Upper lobe of left lung (tissue), 4 donors: ENCODE results near the gene FAM98A.

Experiments used
- EP300 ChIP-seq, 4 donors: sonication (generic); formaldehyde crosslinking; IDR thresholded peaks; one replicate each; pipeline ENCODE4 v1.5.1; 2017; ENCODE audit warnings: antibody characterized with exemption in 4 of 4, control low read depth in 2 of 4
- POLR2A ChIP-seq, 4 donors: fragments of 450-650 bp; IDR thresholded peaks; one replicate each; pipeline ENCODE4 v1.5.1; 2016 to 2017; ENCODE audit warnings: antibody characterized with exemption in 4 of 4, mild to moderate bottlenecking in 2 of 4
- POLR2AphosphoS5 ChIP-seq, 2 donors: sonication (generic); formaldehyde crosslinking; IDR thresholded peaks; one replicate each; pipeline ENCODE4 v1.5.1; 2017; ENCODE audit warnings: antibody characterized with exemption in 2 of 2
- TF ChIP-seq, protein P1 (sequence below), 6 experiments: fragments of 450-650 bp in 4 of 6; fragments of 200-600 bp in 2 of 6; sonication (generic) in 2 of 6; IDR thresholded peaks; one replicate each; pipeline ENCODE4 v1.5.1; 2016 to 2019; ENCODE audit warnings: antibody characterized with exemption in 6 of 6

DNA sequence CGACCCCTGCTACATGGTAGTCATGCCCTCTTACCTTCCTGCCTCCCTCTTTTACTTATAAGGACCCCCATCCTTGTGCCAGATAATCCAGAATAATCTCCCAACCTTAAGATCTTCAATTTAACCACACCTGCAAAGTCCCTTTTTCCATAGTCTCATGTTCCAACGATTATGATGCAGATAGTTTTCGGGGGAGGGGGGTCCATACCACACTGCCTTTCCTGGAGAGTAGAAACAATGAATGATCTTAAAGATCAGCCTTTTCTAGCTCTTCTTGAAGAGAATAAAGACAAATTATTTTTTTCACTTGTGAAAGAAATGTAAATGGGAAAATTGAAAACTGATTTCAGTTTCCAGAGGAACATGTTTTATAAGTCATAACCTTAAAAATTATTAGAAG lies 4.3 kb upstream of the FAM98A start:
- TF ChIP-seq, protein P1, sequence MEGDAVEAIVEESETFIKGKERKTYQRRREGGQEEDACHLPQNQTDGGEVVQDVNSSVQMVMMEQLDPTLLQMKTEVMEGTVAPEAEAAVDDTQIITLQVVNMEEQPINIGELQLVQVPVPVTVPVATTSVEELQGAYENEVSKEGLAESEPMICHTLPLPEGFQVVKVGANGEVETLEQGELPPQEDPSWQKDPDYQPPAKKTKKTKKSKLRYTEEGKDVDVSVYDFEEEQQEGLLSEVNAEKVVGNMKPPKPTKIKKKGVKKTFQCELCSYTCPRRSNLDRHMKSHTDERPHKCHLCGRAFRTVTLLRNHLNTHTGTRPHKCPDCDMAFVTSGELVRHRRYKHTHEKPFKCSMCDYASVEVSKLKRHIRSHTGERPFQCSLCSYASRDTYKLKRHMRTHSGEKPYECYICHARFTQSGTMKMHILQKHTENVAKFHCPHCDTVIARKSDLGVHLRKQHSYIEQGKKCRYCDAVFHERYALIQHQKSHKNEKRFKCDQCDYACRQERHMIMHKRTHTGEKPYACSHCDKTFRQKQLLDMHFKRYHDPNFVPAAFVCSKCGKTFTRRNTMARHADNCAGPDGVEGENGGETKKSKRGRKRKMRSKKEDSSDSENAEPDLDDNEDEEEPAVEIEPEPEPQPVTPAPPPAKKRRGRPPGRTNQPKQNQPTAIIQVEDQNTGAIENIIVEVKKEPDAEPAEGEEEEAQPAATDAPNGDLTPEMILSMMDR (IDR thresholded peaks at IDR 0.05), result no peak
- no peak for TF ChIP-seq POLR2A (IDR thresholded peaks at IDR 0.05)
- no peak for TF ChIP-seq EP300 (IDR thresholded peaks at IDR 0.05)
- no peak for TF ChIP-seq POLR2AphosphoS5 (IDR thresholded peaks at IDR 0.05)
